ENCODE data around the gene APC2.

Gene APC2

DNA sequence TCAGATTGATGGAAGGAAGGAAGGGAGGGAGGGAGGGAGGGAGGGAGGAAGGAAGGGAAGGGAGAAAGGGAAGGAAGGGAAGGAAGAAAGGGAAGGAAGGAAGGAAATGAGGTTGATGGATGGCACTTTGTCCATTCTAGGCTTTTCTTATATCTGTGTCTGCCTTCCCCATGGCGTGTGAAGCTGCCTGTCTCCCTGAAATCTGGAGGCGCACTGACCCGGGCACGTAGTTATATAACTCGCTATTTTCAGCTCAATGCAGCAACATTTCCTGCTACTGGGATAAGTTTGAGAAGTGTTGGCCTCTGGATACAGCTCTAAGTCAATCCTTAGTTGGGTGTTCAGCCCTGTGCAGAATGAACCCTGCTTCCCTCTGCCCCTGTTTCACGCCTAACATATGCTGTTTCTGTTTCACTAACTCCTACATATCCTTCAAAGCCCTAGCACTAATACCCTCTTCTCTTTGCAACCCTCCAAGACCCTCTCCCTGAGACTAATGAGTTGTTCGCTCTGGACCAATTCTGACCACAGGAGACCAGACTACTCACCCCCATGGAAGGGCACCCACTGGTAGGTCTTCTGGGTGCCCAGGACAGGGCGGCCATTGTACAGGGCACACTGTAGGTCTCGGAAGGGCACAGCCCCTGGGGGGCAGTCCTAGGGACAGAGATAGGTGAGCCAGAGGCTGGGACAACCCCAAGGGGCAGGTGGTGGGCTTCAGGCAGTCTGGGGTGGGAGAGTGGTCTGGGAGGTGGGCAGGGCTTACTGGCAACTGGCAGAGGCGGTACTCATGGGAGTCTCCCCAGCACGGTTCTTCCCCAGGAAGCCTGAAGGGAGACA, 59.9 kb downstream of the APC2 start:
- no peaks in the 10 kb centered on the region for H3K9me3 ChIP-seq (ENCODE audit: control insufficient read depth in 2 of 2, low read length in 2 of 2)
- no peak overlapping the region for H3K9ac ChIP-seq (ENCODE audit: low read depth in 1 of 2, low read length in 2 of 2)
- no peak overlapping the region for H3K27ac ChIP-seq (ENCODE audit: low read depth in 2 of 2, low read length in 2 of 2)
- peaks cover 7% of the 10 kb centered on the region in 2 donors for H3K4me1 ChIP-seq (ENCODE audit: control insufficient read depth in 2 of 2, insufficient read depth in 2 of 2, low read length in 2 of 2)
- H3K27me3 ChIP-seq (ENCODE audit: control insufficient read depth in 2 of 2, insufficient read depth in 2 of 2, low read length in 2 of 2): peaks cover 12 to 24% of the 10 kb centered on the region in 2 donors
- H3K4me3 ChIP-seq (ENCODE audit: low read length in 2 of 2): no peak overlapping the region
- no peaks in the 10 kb centered on the region for H3K36me3 ChIP-seq (ENCODE audit: control insufficient read depth in 2 of 2, insufficient read depth in 2 of 2, low read length in 2 of 2)

DNA sequence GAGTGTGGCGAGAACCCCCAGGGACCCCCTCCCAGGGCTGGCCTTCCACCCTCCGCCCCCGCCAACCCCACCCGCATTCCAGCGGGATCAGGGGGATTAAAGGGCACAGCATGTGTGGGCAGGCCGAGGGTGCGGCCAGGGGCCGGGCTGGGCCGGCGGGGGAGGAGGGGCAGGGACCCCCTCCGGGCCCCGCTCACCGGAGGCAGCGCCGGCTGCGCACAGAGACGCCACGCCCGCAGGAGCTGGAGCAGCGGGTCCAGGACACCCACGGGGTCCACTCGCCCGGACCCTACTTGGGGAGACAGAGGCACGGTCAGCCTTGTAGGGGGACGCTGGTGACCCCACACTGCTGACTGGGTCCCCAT, 60.5 kb downstream of the APC2 start:
- peaks cover 7% of the 10 kb centered on the region in 2 donors for H3K4me1 ChIP-seq (ENCODE audit: control insufficient read depth in 2 of 2, insufficient read depth in 2 of 2, low read length in 2 of 2)
- no peak overlapping the region for H3K4me3 ChIP-seq (ENCODE audit: low read length in 2 of 2)
- H3K27ac ChIP-seq (ENCODE audit: low read depth in 2 of 2, low read length in 2 of 2): no peak overlapping the region
- H3K9me3 ChIP-seq (ENCODE audit: control insufficient read depth in 2 of 2, low read length in 2 of 2): no peaks in the 10 kb centered on the region
- H3K36me3 ChIP-seq (ENCODE audit: control insufficient read depth in 2 of 2, insufficient read depth in 2 of 2, low read length in 2 of 2): no peaks in the 10 kb centered on the region
- H3K27me3 ChIP-seq (ENCODE audit: control insufficient read depth in 2 of 2, insufficient read depth in 2 of 2, low read length in 2 of 2): peaks cover 15 to 24% of the 10 kb centered on the region in 2 donors
- no peak overlapping the region for H3K9ac ChIP-seq (ENCODE audit: low read depth in 1 of 2, low read length in 2 of 2)

DNA sequence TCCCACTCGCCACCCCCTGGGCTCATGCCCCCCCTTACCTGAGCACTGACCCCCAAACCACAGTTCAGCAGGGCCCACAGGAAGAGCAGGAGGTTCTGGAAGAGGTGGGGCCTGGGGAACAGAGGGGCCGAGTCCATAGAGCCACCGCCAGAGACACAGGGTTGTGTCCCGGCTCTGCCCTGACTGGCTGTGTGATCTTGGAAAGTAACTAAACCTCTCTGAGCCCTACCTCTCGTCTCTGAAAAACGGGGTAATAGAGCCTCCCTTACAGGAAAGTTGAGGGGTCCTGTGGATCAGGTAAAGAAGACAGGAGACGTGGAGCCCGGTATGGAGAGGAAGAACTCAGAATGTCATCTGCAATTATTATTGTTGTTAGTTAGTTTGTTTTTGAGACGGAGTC, 60.9 kb downstream of the APC2 start:
- H3K4me1 ChIP-seq (ENCODE audit: control insufficient read depth in 2 of 2, insufficient read depth in 2 of 2, low read length in 2 of 2): peaks cover 7% of the 10 kb centered on the region in 2 donors
- H3K27ac ChIP-seq (ENCODE audit: low read depth in 2 of 2, low read length in 2 of 2): no peak overlapping the region

DNA sequence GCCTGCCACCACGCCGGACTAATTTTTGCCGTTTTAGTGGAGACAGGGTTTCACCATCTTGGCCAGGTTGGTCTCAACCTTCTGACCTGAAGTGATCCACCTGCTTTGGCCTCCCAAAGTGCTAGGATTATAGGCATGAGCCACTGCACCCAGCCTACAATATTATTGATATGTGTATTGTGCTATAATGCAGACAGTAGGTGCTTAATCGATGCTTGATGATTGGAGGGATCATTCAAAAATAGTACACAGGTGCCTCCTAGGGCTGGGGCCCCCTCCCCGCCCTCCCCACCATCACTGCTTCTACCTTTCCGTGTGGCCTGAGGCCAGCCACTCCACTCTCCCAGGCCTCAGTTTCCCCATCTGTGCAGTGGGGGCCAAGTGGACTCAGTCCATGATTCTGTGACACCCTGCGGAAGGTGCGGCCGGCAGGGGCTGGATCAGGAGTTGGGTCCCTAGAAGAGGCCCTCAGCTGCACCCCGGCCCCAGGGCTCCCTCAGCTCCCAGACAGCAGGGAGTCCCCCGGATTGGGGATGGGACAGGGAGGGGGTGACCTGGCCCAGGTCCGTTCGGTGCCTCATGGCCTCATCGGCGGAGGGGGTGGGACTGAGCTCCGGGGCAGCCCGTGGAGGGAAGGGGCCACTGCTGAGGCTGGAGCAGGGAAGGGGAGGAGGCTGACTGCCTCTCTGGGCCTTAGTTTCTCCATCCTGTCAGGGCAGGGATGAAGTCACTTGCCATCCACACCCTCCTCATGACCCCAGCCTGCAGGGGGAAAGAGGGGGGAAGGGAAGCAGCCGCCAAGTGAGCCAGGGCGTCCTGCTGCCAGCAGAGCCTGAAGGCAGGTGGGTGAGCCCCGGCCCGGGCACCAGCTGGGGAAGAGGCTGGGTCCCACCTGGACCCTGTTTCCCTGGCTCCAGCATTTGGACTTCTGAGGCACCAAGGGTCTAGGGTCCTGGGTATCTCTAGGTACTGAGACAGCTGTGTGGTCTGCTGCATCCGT, 61.7 kb downstream of the APC2 start:
- Histone ChIP-seq H3K27me3 (ENCODE audit: control insufficient read depth in 2 of 2, insufficient read depth in 2 of 2, low read length in 2 of 2) (peaks cover 15 to 17% of the 10 kb centered on the region in 2 donors), H3K27ac (ENCODE audit: low read depth in 2 of 2, low read length in 2 of 2) (peak overlapping the region in 1 of 2 donors; percentile 16), H3K9ac (ENCODE audit: low read depth in 1 of 2, low read length in 2 of 2) (no peak overlapping the region), H3K9me3 (ENCODE audit: control insufficient read depth in 2 of 2, low read length in 2 of 2) (no peaks in the 10 kb centered on the region), H3K4me3 (ENCODE audit: low read length in 2 of 2) (no peak overlapping the region), H3K36me3 (ENCODE audit: control insufficient read depth in 2 of 2, insufficient read depth in 2 of 2, low read length in 2 of 2) (no peaks in the 10 kb centered on the region), H3K4me1 (ENCODE audit: control insufficient read depth in 2 of 2, insufficient read depth in 2 of 2, low read length in 2 of 2) (peaks cover 7% of the 10 kb centered on the region in 2 donors)

More for the DNA sequence above, 60.9 kb downstream of the APC2 start:
- Histone ChIP-seq H3K4me3 (ENCODE audit: low read length in 2 of 2) (no peak overlapping the region), H3K27me3 (ENCODE audit: control insufficient read depth in 2 of 2, insufficient read depth in 2 of 2, low read length in 2 of 2) (peaks cover 15 to 20% of the 10 kb centered on the region in 2 donors), H3K9ac (ENCODE audit: low read depth in 1 of 2, low read length in 2 of 2) (no peak overlapping the region), H3K36me3 (ENCODE audit: control insufficient read depth in 2 of 2, insufficient read depth in 2 of 2, low read length in 2 of 2) (no peaks in the 10 kb centered on the region), H3K9me3 (ENCODE audit: control insufficient read depth in 2 of 2, low read length in 2 of 2) (no peaks in the 10 kb centered on the region)

DNA sequence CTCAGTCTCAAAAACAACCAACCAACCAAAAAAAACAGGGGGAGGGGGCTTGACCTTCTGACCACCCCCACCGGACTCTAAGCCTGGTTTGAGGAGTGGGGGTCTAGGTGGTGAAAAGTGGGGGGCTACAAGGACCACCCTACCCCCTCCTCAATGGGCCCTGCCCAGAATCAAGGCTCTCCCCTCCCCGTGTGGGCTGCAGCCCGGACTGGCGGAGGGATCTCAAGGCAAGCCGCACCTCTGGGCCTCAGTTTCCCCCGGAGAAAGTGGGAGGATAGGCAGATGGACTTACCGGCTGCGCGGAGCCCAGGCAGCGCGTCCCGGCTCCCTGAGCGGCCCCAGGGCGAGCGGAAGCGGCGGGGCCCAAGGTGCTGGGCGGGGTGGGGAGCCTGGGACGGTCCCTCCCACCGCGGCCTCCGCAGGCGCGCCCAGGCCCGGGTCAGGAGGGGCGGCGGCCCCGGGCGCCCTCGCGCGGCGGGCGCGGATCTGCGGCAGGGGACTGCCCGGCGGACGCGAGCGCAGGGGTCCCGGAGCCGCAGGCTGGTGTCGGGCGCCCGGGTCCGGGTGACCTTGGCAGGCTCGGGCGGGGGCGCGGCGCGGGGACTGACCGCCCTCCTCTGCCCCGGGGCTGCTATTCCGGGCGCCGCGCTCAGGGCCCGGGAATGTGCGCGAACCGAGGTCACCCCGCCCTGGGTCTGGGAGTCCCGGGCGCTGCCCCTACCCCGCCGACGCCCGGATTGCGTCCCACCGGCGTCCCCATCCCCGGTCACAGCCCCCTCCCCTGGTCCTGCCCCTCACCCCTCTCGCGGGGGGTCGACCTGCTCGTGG, 63.0 kb downstream of the APC2 start, which contains the start of gene ADAMTSL5:
Gene ADAMTSL5, minus strand, starts transcription at position 349 of the 828 bp plus-strand sequence. CDS start 2,076 bp downstream, outside the sequence.
- Histone ChIP-seq H3K9me3 (ENCODE audit: control insufficient read depth in 2 of 2, low read length in 2 of 2) (no peaks in the 10 kb centered on the region), H3K9ac (ENCODE audit: low read depth in 1 of 2, low read length in 2 of 2) (peak within 1 kb of the TSS; percentile 41 to 60), H3K27ac (ENCODE audit: low read depth in 2 of 2, low read length in 2 of 2) (peak within 1 kb of the TSS; percentile 52 to 61)

DNA sequence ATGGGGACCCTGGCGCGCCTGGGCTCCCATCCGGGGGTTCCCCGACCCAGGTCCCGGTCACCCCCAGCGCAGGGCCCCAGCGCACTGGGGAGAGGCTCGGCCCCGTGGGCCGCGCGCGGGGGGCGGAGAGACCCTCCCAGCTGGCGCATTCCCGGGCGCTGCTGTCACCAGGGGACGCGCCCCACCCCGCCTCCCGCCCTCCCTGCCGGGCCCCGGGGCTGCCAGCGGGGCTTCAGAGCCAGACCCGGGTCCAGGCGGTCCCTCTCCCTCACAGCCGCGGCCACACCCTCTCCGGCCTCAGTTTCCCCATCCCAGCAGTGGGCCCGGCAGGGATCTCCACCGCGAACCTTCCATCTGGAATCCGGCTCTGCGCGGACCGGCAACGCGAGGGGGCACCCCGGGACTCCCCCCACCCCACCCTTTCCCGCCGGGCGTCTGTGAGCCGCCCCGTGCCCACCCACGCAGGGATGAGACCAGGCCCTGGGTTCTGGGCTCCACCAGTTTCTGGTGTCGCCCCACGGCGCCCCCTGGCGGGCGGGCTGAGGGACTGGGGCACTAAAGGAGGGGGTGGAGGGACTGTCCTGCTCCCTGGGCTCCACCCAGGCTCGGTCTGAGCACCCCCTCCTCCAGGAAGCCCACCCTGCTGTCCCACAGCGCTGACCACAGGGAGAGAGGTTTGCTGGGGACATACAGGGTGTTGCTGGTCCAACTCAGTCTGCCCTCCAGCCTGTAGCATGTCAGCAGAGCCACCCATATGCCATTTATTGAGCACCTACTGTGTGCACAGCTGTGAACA, 63.8 kb downstream of the APC2 start:
- H3K4me3 ChIP-seq (ENCODE audit: low read length in 2 of 2): peak overlapping the region in 1 of 2 donors; percentile 64
- H3K9ac ChIP-seq (ENCODE audit: low read depth in 1 of 2, low read length in 2 of 2): peak overlapping the region in 1 of 2 donors; percentile 60
- H3K4me1 ChIP-seq (ENCODE audit: control insufficient read depth in 2 of 2, insufficient read depth in 2 of 2, low read length in 2 of 2): peaks cover 3 to 4% of the 10 kb centered on the region in 2 donors
- H3K27me3 ChIP-seq (ENCODE audit: control insufficient read depth in 2 of 2, insufficient read depth in 2 of 2, low read length in 2 of 2): peaks cover 15 to 23% of the 10 kb centered on the region in 2 donors
- peak overlapping the region in 1 of 2 donors; percentile 52 for H3K27ac ChIP-seq (ENCODE audit: low read depth in 2 of 2, low read length in 2 of 2)
- no peaks in the 10 kb centered on the region for H3K9me3 ChIP-seq (ENCODE audit: control insufficient read depth in 2 of 2, low read length in 2 of 2)
- H3K36me3 ChIP-seq (ENCODE audit: control insufficient read depth in 2 of 2, insufficient read depth in 2 of 2, low read length in 2 of 2): no peaks in the 10 kb centered on the region

More for the DNA sequence above, 63.0 kb downstream of the APC2 start, which contains the start of gene ADAMTSL5:
- H3K36me3 ChIP-seq (ENCODE audit: control insufficient read depth in 2 of 2, insufficient read depth in 2 of 2, low read length in 2 of 2): no peaks in the 10 kb centered on the region
- H3K4me1 ChIP-seq (ENCODE audit: control insufficient read depth in 2 of 2, insufficient read depth in 2 of 2, low read length in 2 of 2): peaks cover 3 to 4% of the 10 kb centered on the region in 2 donors
- peaks cover 15 to 17% of the 10 kb centered on the region in 2 donors for H3K27me3 ChIP-seq (ENCODE audit: control insufficient read depth in 2 of 2, insufficient read depth in 2 of 2, low read length in 2 of 2)
- H3K4me3 ChIP-seq (ENCODE audit: low read length in 2 of 2): peak within 1 kb of the TSS; percentile 64 to 72

DNA sequence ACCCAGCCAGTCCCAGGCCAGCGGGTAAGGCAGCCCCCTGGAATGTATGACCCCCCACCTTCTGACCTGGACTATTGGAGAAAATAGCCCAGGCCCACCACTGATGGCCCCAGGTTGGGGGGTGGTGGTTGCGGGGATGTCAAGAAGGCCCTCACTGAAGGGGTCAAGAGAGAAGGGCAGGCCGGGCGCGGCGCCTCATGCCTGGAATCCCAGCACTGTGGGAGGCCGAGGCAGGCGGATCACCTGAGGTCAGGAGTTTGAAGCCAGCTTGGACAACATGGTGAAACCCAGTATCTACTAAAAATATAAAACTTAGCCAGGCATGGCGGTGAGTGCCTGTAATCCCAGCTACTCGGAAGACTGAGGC, 64.4 kb downstream of the APC2 start:
- Histone ChIP-seq H3K36me3 (ENCODE audit: control insufficient read depth in 2 of 2, insufficient read depth in 2 of 2, low read length in 2 of 2) (no peaks in the 10 kb centered on the region), H3K27me3 (ENCODE audit: control insufficient read depth in 2 of 2, insufficient read depth in 2 of 2, low read length in 2 of 2) (peaks cover 15 to 25% of the 10 kb centered on the region in 2 donors), H3K27ac (ENCODE audit: low read depth in 2 of 2, low read length in 2 of 2) (no peak overlapping the region), H3K4me3 (ENCODE audit: low read length in 2 of 2) (no peak overlapping the region), H3K9ac (ENCODE audit: low read depth in 1 of 2, low read length in 2 of 2) (no peak overlapping the region), H3K9me3 (ENCODE audit: control insufficient read depth in 2 of 2, low read length in 2 of 2) (no peaks in the 10 kb centered on the region), H3K4me1 (ENCODE audit: control insufficient read depth in 2 of 2, insufficient read depth in 2 of 2, low read length in 2 of 2) (peaks cover 3 to 4% of the 10 kb centered on the region in 2 donors)

DNA sequence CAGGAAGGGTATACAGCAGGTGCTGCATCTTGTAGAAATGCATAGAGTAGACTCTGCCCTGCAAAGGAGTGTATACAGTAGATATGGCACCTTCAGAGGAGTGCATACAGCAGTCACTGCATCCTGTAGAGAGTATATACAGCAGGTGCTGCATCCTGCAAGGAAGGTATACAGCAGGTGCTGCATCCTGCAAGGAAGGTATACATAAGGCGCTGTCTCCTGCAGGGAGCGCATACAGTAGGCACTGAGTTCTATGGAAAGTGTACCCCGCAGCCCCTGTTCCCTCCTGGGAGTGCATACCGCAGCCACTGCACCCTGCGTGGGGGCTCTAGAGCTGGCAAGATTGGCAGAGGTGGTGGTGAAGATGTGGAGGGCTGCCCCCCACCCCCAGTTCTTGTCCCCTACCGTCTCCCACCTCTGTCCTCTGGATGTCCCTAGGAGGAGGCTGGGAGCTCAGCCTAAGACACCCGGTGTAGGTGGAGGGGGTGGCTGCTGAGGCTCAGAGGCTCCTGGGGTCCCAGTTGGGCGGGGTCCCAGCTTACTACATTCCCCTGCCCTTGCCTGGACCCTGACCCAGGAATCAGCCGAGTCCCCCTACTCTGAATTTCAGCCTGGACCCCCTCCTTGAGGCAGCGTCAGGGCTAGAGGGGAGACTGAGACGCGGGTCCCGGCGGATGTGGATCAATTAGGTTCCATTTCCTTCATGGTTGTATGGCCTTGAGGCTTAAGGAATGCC, 65.2 kb downstream of the APC2 start:
- H3K27me3 ChIP-seq (ENCODE audit: control insufficient read depth in 2 of 2, insufficient read depth in 2 of 2, low read length in 2 of 2): peaks cover 15 to 25% of the 10 kb centered on the region in 2 donors
- H3K9ac ChIP-seq (ENCODE audit: low read depth in 1 of 2, low read length in 2 of 2): no peak overlapping the region
- H3K4me3 ChIP-seq (ENCODE audit: low read length in 2 of 2): no peak overlapping the region
- H3K27ac ChIP-seq (ENCODE audit: low read depth in 2 of 2, low read length in 2 of 2): no peak overlapping the region
- no peaks in the 10 kb centered on the region for H3K36me3 ChIP-seq (ENCODE audit: control insufficient read depth in 2 of 2, insufficient read depth in 2 of 2, low read length in 2 of 2)
- H3K4me1 ChIP-seq (ENCODE audit: control insufficient read depth in 2 of 2, insufficient read depth in 2 of 2, low read length in 2 of 2): peaks cover 3 to 4% of the 10 kb centered on the region in 2 donors
- H3K9me3 ChIP-seq (ENCODE audit: control insufficient read depth in 2 of 2, low read length in 2 of 2): no peaks in the 10 kb centered on the region
